Measurements from ENCODE around the gene EXD3.
"Not testable (repeated sequence)": the region's sequence is repeated elsewhere in the genome, so short reads cannot be mapped to it uniquely, and the experiment has no call there.

The EXD3 gene, protein sequence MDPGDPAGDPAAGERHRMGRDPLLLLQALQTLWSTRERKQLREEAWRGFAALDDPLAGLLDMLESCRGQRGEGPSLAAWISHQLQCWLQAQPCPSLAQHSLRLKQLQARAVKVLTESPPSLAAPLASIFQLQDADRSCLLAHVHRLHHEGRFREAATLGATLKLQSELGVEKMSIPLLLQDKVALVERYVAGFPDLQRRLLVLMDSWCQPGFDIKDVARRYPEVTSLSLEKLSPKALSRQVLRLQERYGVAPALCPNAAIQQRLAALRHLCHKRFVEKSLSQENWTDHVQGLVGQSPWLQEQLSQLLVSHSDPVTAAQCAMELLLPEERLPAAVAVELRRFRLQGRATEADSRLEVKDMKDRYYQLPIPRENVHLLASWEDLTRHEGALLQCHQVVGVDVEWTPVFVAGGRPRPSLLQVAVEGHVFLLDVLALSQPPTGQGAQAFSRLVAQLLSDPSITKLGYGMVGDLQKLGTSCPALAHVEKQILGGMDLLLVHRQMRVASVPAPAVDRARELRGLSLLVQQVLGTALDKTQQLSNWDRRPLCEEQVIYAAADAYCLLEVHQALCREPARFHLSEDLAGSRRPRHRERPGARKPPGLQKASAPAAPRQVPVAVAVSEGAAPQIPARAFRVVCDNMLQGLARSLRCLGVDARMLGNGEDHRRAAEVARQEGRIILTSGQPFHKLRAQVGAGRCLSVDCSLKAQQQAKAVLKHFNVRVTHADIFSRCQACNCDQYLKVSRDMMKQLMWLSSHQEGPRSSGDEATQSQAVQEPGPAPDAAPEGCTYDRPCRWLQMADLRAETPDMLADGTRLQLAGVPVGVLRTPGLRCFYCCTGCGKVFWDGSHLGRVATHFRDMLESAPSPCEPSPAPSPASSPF

DNA sequence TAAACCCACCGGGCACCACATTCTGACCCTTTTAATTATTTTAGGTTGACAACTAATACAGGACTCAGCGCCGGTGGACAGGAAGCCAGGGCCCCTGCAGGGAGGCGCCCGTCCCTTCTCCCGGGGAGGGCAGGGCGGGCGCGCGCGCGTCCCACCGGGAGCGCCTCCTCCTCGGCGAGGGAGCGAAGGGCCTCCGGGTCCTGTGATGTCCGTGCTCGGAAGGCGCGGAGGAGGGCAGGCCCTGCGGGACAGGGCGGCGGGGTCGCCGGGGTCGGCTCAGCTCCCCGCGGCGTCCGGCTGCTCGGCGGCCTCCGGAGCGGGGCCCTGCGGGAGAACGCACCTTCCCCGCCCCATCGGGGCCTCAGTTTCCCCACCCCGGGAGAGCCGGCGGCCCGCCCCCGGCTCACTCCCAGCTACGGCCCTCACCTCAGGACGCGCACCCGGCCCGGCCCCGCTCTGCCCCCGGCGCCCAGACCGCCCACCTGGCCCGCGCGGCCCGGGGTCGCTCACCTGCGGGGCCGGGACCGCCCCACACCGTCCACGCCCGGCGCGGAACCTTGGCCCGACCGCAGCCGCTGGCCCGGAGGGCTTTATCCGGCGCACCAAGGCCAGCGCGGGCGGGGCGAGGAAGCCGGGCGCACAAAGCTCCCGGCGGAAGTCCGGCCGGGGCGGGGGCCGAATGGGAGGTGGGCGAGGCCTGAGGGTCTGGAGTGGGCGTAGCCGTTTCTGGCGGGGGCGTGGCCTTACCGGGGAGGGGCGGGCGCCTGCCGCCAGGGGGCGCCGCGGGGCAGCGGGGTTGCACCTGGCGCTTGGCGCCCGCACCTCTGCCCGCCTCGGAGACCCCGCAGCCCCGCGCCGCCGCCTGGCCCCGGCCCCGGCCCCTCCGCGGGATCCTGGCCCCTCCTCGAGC, at the start of gene EXD3, which contains the start of gene NOXA1:
EXD3 (minus strand) TSS at position 559 of the 910 bp plus-strand sequence. CDS start 27,805 bp downstream, outside the sequence.
NOXA1 (plus strand) TSS at position 790 of the 910 bp plus-strand sequence. CDS start 137 bp downstream, outside the sequence.
- TF ChIP-seq, protein P1, sequence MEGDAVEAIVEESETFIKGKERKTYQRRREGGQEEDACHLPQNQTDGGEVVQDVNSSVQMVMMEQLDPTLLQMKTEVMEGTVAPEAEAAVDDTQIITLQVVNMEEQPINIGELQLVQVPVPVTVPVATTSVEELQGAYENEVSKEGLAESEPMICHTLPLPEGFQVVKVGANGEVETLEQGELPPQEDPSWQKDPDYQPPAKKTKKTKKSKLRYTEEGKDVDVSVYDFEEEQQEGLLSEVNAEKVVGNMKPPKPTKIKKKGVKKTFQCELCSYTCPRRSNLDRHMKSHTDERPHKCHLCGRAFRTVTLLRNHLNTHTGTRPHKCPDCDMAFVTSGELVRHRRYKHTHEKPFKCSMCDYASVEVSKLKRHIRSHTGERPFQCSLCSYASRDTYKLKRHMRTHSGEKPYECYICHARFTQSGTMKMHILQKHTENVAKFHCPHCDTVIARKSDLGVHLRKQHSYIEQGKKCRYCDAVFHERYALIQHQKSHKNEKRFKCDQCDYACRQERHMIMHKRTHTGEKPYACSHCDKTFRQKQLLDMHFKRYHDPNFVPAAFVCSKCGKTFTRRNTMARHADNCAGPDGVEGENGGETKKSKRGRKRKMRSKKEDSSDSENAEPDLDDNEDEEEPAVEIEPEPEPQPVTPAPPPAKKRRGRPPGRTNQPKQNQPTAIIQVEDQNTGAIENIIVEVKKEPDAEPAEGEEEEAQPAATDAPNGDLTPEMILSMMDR (IDR thresholded peaks at IDR 0.05; ENCODE audit: low read depth, low read length, missing control alignments), result peak; percentile 73
- no peak for DNase-seq (ENCODE audit: low read depth)
- H3K4me3 ChIP-seq (ENCODE audit: low read depth, low read length), result peak within 1 kb of the TSS; percentile 84

DNA sequence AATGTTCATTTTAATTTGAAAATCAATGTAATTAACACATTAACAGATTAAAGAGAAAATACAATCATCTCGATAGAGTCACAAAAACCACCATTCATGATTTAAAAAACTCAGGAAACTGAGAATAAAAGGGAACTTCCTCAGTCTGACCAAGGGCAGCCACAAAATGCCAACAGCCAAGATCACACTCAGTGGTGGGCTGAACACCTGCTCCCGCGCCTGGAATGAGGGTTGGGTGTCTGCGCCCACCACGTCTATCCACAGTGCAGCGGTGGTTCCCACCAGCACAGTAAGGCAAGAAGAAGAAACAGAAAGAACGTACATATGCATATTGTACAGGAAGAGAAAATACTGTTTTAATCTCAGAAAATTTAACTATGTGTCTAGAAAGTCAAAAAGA, 47.8 kb upstream of the EXD3 start:
- no peak for DNase-seq (ENCODE audit: low read depth)
- TF ChIP-seq, protein P1 (IDR thresholded peaks at IDR 0.05; ENCODE audit: low read depth, low read length, missing control alignments), result no peak
- no peak overlapping the region for H3K4me3 ChIP-seq (ENCODE audit: low read depth, low read length)

DNA sequence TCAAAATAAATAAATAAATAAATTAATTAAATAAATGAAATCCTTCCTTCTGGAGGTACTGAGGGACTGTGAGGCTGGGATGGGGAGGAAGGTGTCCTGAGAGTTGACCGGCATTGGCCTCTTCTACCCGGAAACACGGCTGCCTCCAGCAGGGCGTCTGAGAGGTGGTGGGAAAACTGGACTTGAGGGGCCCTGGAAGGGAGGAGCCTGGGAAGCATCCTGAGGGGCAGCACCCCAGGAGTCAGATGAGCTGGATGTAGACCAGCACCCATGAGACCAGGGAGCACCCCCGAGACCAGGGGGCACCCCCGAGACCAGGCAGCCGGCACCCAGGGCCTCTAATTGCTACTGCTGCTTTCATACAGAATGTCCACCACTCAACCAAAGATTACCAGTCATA, 44.9 kb upstream of the EXD3 start:
- no peak overlapping the region for H3K4me3 ChIP-seq (ENCODE audit: low read depth, low read length)
- DNase-seq (ENCODE audit: low read depth), result no peak
- TF ChIP-seq, protein P1 (IDR thresholded peaks at IDR 0.05; ENCODE audit: low read depth, low read length, missing control alignments), result no peak

DNA sequence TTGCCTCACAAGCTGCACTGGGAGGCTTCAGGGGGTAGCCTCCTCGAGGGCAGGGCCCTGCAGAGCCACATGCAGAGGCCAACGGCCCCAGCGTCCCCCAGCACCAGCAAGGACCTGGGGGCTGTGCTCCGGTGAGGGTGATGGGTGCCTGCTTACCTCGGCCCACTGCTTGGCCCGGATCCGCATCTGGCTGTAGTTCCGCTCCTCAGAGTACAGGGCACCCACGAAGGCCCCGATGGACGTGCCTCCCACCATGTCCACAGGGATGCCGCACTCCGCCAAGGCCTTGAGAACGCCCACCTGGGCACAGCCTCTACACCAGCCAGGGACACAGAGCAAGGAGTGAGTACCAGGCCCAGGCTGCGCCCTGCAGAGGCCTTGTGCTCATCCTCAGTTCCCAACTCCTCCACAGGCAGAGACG, 44.2 kb upstream of the EXD3 start:
- H3K4me3 ChIP-seq (ENCODE audit: low read depth, low read length), result no peak overlapping the region
- TF ChIP-seq, protein P1 (IDR thresholded peaks at IDR 0.05; ENCODE audit: low read depth, low read length, missing control alignments), result no peak
- no peak for DNase-seq (ENCODE audit: low read depth)

DNA sequence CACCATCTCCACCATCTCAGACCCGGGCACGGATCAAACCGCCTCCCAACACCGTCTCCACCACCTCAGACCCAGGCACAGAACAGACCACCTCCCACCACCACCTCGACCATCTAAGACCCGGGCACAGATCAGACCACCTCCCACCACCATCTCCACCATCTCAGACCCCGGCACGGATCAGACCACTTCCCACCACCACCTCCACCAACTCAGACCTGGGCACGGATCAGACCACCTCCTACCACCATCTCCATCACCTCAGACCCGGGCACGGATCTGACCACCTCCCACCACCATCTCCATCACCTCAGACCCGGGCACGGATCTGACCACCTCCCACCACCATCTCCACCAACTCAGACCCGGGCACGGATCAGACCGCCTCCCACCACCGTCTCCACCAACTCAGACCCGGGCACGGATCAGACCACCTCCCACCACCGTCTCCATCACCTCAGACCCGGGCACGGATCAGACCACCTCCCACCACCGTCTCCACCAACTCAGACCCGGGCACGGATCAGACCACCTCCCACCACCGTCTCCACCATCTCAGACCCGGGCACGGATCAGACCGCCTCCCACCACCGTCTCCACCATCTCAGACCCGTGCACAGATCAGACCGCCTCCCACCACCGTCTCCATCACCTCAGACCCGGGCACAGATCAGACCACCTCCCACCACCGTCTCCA, 43.6 kb upstream of the EXD3 start:
- not testable (repeated sequence) for H3K4me3 ChIP-seq (ENCODE audit: low read depth, low read length); DNase-seq (ENCODE audit: low read depth)

DNA sequence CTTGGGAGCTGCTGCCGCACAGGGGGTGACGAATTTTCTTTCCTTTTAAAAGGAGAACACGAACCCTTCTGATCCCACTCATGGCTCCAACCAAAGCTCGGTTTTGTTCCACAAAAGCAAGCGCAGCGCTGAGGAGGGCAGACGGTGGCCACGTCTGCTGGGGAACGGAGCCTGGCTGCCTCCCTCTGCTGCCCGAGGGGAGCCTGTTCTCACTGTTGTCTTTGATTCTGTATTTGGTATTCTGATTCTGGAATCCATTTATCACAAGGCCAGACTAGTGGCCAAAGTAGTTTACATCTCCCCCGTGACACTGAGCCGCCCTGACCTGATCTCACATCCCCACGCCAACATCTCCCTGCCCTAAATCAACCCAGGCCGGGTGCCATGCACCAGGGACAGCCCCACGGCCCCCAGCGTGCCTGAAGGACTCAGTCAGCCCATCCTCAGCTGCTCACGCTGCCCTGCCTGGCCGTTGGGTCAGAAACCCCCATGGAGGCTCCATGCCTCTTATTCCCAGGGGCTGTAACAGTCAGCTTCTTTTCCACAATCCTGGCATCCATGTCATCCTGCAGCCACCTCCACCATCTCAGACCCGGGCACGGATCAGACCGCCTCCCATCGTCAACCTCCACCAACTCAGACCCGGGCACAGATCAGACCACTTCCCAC, 42.9 kb upstream of the EXD3 start:
- no peak for DNase-seq (ENCODE audit: low read depth)
- H3K4me3 ChIP-seq (ENCODE audit: low read depth, low read length), result no peak overlapping the region
- TF ChIP-seq, protein P1 (IDR thresholded peaks at IDR 0.05; ENCODE audit: low read depth, low read length, missing control alignments), result no peak
